IPS-15b (cell line): Measurements from ENCODE around the gene ZNF782.
"Not testable (repeated sequence)": the region's sequence is repeated elsewhere in the genome, so short reads cannot be mapped to it uniquely, and the experiment has no call there.

Experiments
- H3K27me3 ChIP-seq: one replicate; pipeline ENCODE4 v1.6.1; 2013; ENCODE audit warnings: low read length; ENCODE audit not compliant: control insufficient read depth, insufficient read depth
- H3K36me3 ChIP-seq: one replicate; pipeline ENCODE4 v1.6.1; 2013; ENCODE audit warnings: low read length; ENCODE audit not compliant: control insufficient read depth, insufficient read depth
- H3K4me1 ChIP-seq: one replicate; pipeline ENCODE4 v1.6.1; 2013; ENCODE audit warnings: mild to moderate bottlenecking, low read length; ENCODE audit not compliant: control insufficient read depth, insufficient read depth
- H3K4me3 ChIP-seq: one replicate; pipeline ENCODE4 v1.5.1; 2013; ENCODE audit warnings: low read depth, low read length
- H3K9ac ChIP-seq: one replicate; pipeline ENCODE4 v1.6.1; 2013; ENCODE audit warnings: low read depth, mild to moderate bottlenecking, low read length
- H3K9me3 ChIP-seq: one replicate; pipeline ENCODE4 v1.6.1; 2013; ENCODE audit warnings: mild to moderate bottlenecking, low read length; ENCODE audit not compliant: control insufficient read depth, insufficient read depth

ZNF782 gene

GRCh38 chr9:96853781-96854650, at the start of gene ZNF782:
TSS of gene ZNF782 (minus strand) at chr9:96854514. CDS start at chr9:96851961, 2,553 bp downstream.
- Histone ChIP-seq H3K9me3 (no peaks in the 10 kb centered on the region), H3K36me3 (no peaks in the 10 kb centered on the region), H3K27me3 (no peaks in the 10 kb centered on the region), H3K4me3 (peak within 1 kb of the TSS; percentile 59), H3K9ac (peak within 1 kb of the TSS; percentile 55), H3K4me1 (peaks cover 3% of the 10 kb centered on the region)

DNA sequence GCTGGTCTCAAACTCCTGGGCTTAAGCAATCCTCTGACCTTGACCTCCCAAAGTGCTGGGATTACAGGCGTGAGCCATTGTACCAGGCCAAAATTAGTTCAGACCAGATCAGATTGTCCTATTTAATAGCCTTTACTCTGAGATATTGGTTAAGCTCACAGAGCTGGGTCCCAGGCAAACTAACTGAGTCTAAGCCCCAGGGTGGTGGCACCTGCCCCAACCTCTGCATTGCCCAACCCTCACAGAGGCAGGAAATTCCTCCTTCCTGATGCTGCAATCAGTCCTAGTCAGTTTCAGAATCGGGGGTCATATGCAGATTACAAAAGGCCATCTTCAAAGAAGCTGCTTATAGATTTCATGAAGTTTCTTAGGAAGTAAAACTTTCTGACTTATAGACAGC, 45.7 kb upstream of the ZNF782 start:
- H3K4me3 ChIP-seq, H3K9me3 ChIP-seq, H3K27me3 ChIP-seq, H3K9ac ChIP-seq, H3K36me3 ChIP-seq, H3K4me1 ChIP-seq: not testable (repeated sequence)

GRCh38 chr9:96892131-96892530, 37.8 kb upstream of the ZNF782 start:
- Histone ChIP-seq H3K4me1 (no peaks in the 10 kb centered on the region), H3K9me3 (no peaks in the 10 kb centered on the region), H3K27me3 (no peaks in the 10 kb centered on the region), H3K9ac (no peak overlapping the region), H3K36me3 (no peaks in the 10 kb centered on the region), H3K4me3 (no peak overlapping the region)

GRCh38 chr9:96888591-96888990, 34.3 kb upstream of the ZNF782 start:
- no peaks in the 10 kb centered on the region for H3K36me3 ChIP-seq
- H3K4me3 ChIP-seq: no peak overlapping the region
- H3K4me1 ChIP-seq: no peaks in the 10 kb centered on the region
- peaks cover 4% of the 10 kb centered on the region for H3K27me3 ChIP-seq
- no peaks in the 10 kb centered on the region for H3K9me3 ChIP-seq
- H3K9ac ChIP-seq: no peak overlapping the region

- H3K9me3 ChIP-seq: no peaks in the 10 kb centered on the region
- peaks cover 4% of the 10 kb centered on the region for H3K27me3 ChIP-seq
- no peaks in the 10 kb centered on the region for H3K4me1 ChIP-seq
- H3K9ac ChIP-seq: no peak overlapping the region
- no peaks in the 10 kb centered on the region for H3K36me3 ChIP-seq
- H3K4me3 ChIP-seq: no peak overlapping the region
These were observed 31.1 kb upstream of the ZNF782 start for GRCh38 chr9:96885424-96885823.

DNA sequence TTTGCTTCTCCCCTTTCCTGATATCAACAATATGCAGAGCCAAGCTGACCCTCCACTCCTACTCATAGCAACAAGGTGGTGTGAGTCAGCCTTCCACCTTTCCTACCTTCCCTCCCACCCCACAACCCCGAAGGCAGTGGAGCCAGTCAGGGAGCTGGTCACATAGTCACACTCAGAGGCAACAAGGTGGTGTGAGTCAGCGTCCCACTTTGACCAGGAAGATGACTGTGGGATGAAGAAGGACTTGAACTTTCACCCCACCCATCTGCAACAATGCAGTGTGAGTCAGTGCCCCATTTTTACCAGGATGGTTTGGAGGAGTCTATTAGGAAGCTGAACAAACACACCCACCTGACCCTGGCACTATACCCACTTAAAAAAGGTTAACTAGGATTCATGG, 30.1 kb upstream of the ZNF782 start:
- Histone ChIP-seq H3K27me3 (peaks cover 4% of the 10 kb centered on the region), H3K4me3 (no peak overlapping the region), H3K9ac (no peak overlapping the region), H3K4me1 (no peaks in the 10 kb centered on the region), H3K36me3 (no peaks in the 10 kb centered on the region), H3K9me3 (no peaks in the 10 kb centered on the region)

DNA sequence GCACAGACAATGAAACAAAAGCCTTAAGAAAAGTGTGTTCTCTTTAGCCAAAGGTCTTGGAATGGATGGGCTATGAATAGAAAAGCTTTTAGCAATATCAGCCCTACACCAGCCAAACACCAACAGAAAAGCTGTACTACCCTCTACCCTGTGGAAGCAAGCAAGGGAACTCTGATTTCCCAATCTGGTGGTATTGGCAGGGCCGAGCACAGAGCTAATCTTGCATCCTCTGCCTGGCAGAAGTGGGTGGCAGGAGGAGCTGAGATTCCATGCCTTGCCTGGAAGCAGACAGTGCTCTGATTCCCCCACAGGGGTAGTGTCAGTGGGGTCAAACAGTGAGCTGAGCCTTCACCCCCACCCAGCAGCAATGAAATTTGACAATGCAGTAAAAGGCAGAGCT, 29.6 kb upstream of the ZNF782 start:
- H3K9ac ChIP-seq: no peak overlapping the region
- H3K4me1 ChIP-seq: no peaks in the 10 kb centered on the region
- H3K36me3 ChIP-seq: no peaks in the 10 kb centered on the region
- H3K27me3 ChIP-seq: peaks cover 4% of the 10 kb centered on the region
- H3K9me3 ChIP-seq: no peaks in the 10 kb centered on the region
- H3K4me3 ChIP-seq: no peak overlapping the region

DNA sequence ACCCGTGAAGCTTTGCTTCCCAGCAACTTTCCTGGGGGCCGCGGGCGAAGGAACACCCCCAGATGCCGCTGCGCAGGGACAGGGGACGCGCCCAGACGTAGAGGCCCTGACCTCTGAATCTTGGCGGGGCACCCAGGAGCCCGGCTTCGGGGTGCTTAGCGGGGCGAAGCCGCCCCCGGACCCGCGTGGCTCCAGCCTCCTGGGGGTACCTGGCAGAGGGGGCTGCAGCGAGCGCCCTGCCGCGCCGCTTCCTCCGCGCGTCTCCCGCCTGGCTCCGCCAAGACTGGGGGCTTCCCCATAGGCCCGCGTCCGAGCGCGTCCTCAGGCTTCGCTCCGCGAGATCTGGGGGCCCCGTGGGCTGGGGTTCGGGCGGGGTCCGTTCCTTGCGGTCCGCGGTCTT, 23.0 kb upstream of the ZNF782 start:
- Histone ChIP-seq H3K36me3 (no peaks in the 10 kb centered on the region), H3K4me3 (peak overlapping the region; percentile 19), H3K9me3 (no peaks in the 10 kb centered on the region), H3K4me1 (peaks cover 4% of the 10 kb centered on the region), H3K9ac (no peak overlapping the region), H3K27me3 (peaks cover 37% of the 10 kb centered on the region)

GRCh38 chr9:96875461-96876142, 21.3 kb upstream of the ZNF782 start:
- Histone ChIP-seq H3K4me1 (peaks cover 4% of the 10 kb centered on the region), H3K4me3 (peak overlapping the region; percentile 83), H3K27me3 (peaks cover 37% of the 10 kb centered on the region), H3K9ac (peak overlapping the region; percentile 51), H3K9me3 (no peaks in the 10 kb centered on the region), H3K36me3 (no peaks in the 10 kb centered on the region)

DNA sequence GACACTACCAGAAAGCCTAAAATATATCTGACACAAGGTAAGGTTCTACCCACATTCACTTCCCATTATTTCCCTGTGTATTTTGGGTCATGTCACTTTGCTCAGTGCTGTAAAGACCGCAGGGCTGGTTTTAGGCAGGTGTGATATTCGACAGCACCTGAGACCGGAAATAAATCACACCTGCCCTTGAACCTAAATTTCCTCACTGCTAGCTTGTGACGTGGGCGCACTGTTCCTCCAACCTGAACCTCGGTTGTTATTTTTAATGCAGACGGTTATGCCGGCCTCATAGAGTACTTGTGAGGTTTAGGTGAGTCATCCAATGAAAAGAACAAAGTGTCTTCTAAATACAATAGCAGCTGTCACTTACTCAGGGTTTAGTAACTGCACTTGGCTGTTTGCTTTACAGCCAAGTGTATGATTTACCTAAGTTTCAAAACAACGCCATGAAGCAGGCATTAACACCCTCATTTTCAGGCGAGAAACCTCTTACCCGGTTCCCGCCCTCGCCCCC, 20.7 kb upstream of the ZNF782 start:
- H3K9me3 ChIP-seq: no peaks in the 10 kb centered on the region
- peak overlapping the region; percentile 83 for H3K4me3 ChIP-seq
- H3K9ac ChIP-seq: peak overlapping the region; percentile 51
- no peaks in the 10 kb centered on the region for H3K36me3 ChIP-seq
- peaks cover 37% of the 10 kb centered on the region for H3K27me3 ChIP-seq
- peaks cover 4% of the 10 kb centered on the region for H3K4me1 ChIP-seq

DNA sequence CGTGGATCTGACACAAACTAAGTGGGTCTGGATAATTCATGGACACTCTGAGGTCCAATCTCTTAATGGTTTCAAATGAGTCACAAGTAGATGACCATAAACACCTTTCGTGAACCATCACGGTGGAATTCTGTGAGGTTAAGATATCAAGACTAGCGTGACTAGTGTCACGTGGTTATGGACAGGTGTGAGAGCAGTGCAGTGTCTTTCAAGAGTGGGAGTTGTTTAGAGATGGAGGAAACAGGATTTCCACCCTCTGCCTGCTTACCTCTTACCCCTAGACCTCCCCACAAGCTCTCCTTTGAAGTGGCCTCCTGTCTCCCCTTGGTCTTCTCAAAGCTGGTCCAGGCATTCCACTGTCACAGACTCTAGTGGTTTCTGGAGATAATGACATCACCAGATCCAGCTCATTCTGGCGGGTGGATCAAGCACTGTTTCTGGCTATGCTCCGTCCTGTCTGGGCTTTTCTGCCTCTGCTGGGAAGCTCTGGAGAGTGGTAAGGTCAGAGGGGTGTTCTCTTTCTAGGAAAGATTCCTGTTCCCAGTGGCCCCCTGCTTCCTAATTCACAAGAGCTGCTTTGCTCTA, 20.0 kb upstream of the ZNF782 start:
- Histone ChIP-seq H3K9me3 (no peaks in the 10 kb centered on the region), H3K9ac (no peak overlapping the region), H3K36me3 (no peaks in the 10 kb centered on the region), H3K4me1 (peaks cover 4% of the 10 kb centered on the region), H3K4me3 (no peak overlapping the region), H3K27me3 (peaks cover 37% of the 10 kb centered on the region)
